ENCODE measurements around the gene ESRP2.
A peak's percentile ranks its signal among the peaks of the same experiment; 100 is the strongest.

ESRP2 gene

GRCh38 chr16:68281368-68282063 lies 45.6 kb upstream of the ESRP2 start:
- no peak for TF ChIP-seq CTCF (IDR thresholded peaks at IDR 0.05; ENCODE audit: control extremely low read depth, extremely low read depth, low read depth, missing control alignments)
- no peak for DNase-seq (ENCODE audit: extremely low spot score)
- ChIA-PET CTCF (interaction anchor here (13.4 kb wide), 1 partner anchor 19 kb away, joined by 153 read pairs; the partner anchor contains the start of gene SLC7A6), POLR2A (no interaction called here)

DNA sequence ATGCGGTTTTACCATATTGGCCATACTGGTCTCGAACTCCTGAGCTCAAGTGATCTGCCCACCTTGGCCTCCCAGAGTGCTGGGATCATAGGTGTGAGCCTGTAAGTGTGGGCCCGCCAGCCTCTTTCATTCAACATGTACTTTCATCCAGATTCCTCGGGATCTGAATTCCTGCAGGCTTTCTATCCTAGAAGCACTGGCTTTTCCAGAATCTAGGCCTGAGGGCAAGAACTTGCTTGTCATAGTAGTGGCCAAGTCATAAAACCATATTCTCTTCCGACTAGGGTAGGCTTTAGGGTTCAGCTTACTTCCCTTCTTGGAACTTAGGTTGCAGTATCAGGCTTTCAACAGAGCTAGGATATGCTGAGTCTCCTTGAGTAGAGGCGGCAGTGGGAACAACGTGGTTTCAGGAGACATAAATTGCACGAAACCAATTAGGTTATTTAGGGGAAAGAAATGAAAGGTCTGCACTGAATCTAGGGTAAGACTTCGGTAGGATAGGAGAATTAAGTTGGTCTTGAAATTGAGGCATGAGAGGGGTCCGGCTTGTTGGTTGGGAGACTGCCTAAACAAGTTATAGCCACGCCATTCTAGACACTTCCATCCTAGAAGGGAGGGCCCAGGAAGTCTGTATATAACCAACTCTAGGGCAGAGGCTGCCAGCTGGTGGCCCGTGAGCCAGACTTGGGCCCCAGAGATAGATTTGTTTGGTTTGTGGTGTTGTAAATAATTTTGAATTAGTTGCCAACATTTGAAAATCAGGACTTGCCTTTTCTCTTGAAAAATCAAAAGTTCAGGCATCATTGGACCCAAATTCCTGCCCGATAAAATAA lies 44.0 kb upstream of the ESRP2 start:
- CTCF ChIA-PET = interaction anchor here (1.6 to 13.4 kb wide), 4 partner anchors 9 to 48 kb away, joined by 3 to 153 read pairs (median 7); partner anchors contain the start of gene SLC7A6
- DNase-seq (ENCODE audit: extremely low spot score) = no peak
- no peak for TF ChIP-seq CTCF (IDR thresholded peaks at IDR 0.05; ENCODE audit: control extremely low read depth, extremely low read depth, low read depth, missing control alignments)
- POLR2A ChIA-PET = interaction anchor here (0.5 kb wide), 1 partner anchor 56 kb away, joined by 3 read pairs; no protein-coding TSS in a partner anchor

GRCh38 chr16:68276223-68276622 lies 40.3 kb upstream of the ESRP2 start:
- no peak for TF ChIP-seq CTCF (IDR thresholded peaks at IDR 0.05; ENCODE audit: control extremely low read depth, extremely low read depth, low read depth, missing control alignments)
- ChIA-PET CTCF (interaction anchor here (1.1 to 13.4 kb wide), 4 partner anchors 9 to 18 kb away, joined by 3 to 153 read pairs (median 4); partner anchors contain the start of gene SLC7A6), POLR2A (interaction anchor here (1.1 kb wide), 1 partner anchor 35 kb away, joined by 4 read pairs; the partner anchor contains the start of genes PRMT7 and SLC7A6OS)
- DNase-seq (ENCODE audit: extremely low spot score) = no peak

DNA sequence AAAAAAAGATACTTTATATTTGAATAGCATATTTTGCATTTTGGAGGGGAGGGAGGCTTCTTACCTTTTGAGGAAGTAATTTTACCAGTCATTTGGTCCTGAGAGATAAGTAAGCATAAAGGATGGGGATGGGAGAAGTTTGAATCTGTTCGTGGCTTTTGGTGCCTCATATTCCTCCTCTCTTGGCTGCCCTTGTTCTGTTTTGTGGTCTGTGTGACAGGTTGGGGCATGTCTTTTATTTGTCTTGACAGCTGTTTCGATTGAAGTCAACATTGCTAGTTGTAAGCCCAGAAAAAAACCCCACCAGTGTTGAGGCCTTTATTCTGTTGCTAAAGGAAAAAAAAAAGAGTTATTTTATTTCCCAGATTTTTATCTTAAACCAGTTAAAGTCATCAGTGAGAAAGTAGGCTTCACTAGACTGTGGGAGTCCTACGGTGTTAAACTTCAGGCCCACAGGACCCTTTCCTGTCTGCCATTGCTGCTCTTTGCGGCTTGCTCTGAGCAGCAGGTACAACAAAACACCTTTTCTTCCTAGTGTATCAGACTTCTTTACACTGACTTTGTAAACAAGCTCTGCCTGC lies 39.8 kb upstream of the ESRP2 start:
- no peak for TF ChIP-seq CTCF (IDR thresholded peaks at IDR 0.05; ENCODE audit: control extremely low read depth, extremely low read depth, low read depth, missing control alignments)
- POLR2A ChIA-PET = interaction anchor here (0.7 to 1.1 kb wide), 2 partner anchors 35 to 292 kb away, joined by 4 to 7 read pairs; partner anchors contain the start of genes PRMT7 and SLC7A6OS
- CTCF ChIA-PET = interaction anchor here (1.1 to 13.4 kb wide), 6 partner anchors 9 to 24 kb away, joined by 3 to 153 read pairs (median 4); partner anchors contain the start of gene SLC7A6
- DNase-seq (ENCODE audit: extremely low spot score) = peak; percentile 64

DNA sequence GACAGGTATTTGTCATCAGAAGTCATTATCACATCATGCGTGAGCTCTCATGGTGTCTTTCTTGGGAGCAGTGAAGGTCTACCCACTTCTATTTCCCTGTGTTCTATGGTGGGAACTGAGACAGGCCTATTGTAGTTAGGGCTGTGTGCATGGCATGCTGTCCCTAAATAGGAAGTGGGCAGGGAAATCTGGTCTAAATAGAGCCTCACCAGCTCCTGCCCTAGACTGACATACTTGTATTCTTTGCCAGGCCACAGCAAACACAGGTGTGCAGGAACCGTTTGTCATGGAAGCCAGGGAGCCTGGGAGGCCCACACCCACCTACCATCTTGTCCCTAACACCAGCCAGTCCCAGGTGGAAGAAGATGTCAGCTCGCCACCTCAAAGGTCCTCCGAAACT lies 38.5 kb upstream of the ESRP2 start:
- ChIA-PET POLR2A (no interaction called here), CTCF (interaction anchor here (1.0 to 13.4 kb wide), 9 partner anchors 11 to 61 kb away, joined by 3 to 153 read pairs (median 4); partner anchors contain the start of genes PRMT7, SLC7A6 and SLC7A6OS)
- no peak for TF ChIP-seq CTCF (IDR thresholded peaks at IDR 0.05; ENCODE audit: control extremely low read depth, extremely low read depth, low read depth, missing control alignments)
- DNase-seq (ENCODE audit: extremely low spot score) = no peak

DNA sequence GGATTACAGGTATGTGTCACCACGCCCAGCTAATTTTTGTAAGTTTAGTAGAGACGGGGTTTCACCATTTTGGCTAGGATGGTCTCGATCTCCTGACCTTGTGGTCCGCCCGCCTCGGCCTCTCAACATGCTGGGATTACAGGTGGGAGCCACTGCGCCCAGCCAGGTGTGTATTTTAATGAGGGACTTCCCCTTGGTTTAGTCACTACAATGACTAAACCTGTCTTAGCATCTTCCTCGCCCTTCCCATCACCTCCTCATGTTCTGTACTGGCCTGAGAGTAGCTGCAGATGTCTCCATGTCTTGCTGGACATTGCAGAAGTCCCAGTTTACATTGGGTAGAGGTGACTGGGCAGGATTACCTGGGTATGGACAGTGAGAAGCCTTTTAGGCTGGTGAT lies 38.0 kb upstream of the ESRP2 start:
- no peak for TF ChIP-seq CTCF (IDR thresholded peaks at IDR 0.05; ENCODE audit: control extremely low read depth, extremely low read depth, low read depth, missing control alignments)
- POLR2A ChIA-PET = interaction anchor here (1.0 to 2.0 kb wide), 2 partner anchors 29 to 37 kb away, joined by 3 to 6 read pairs; partner anchors contain the start of genes PRMT7 and SLC7A6OS
- CTCF ChIA-PET = interaction anchor here (1.0 to 13.4 kb wide), 8 partner anchors 11 to 62 kb away, joined by 3 to 153 read pairs (median 4); partner anchors contain the start of genes PRMT7, SLC7A6 and SLC7A6OS
- DNase-seq (ENCODE audit: extremely low spot score) = no peak

All from GM10248 (cell line).